ENCODE results near the gene HYAL4. TPM values are rescaled to one million over a fixed set of nuclear protein-coding genes. Genes with fewer than 3 reads are reported as not detected.

HYAL4 gene
- total and polyA plus RNA-seq, 2 of the 13 experiments (the other 11 are each of a cell fraction or from before 2014, with no cell fraction given): not detected

- TF ChIP-seq ZNF343 (CRISPR knock-in tag; IDR thresholded peaks at IDR 0.05) (no peak), ZNF512B (CRISPR knock-in tag; IDR thresholded peaks at IDR 0.05; ENCODE audit: borderline replicate concordance) (no peak), IKZF1 (IDR thresholded peaks at IDR 0.05) (no peak), ATF6 (CRISPR knock-in tag; conservative IDR thresholded peaks at IDR 0.05) (no peak), THRA (CRISPR knock-in tag; IDR thresholded peaks at IDR 0.05; ENCODE audit: borderline replicate concordance) (peak; percentile 30; the same call in 1 of the 2 replicates), ZNF496 (CRISPR knock-in tag; IDR thresholded peaks at IDR 0.05; ENCODE audit: insufficient replicate concordance) (no peak), ZNF460 (CRISPR knock-in tag; IDR thresholded peaks at IDR 0.05; ENCODE audit: borderline replicate concordance) (no peak), GATA4 (IDR thresholded peaks at IDR 0.05; ENCODE audit: borderline replicate concordance, low read depth) (no peak), ZNF3 (CRISPR knock-in tag; IDR thresholded peaks at IDR 0.05) (no peak), TFDP2 (CRISPR knock-in tag; IDR thresholded peaks at IDR 0.05) (no peak), U2AF2 (IDR thresholded peaks at IDR 0.05; ENCODE audit: low read depth, low read length) (no peak), TERF1 (CRISPR knock-in tag; IDR thresholded peaks at IDR 0.05) (no peak), DNMT3B (CRISPR knock-in tag; conservative IDR thresholded peaks at IDR 0.05) (no peak), ARID5B (CRISPR knock-in tag; IDR thresholded peaks at IDR 0.05) (peak; percentile 96), ZNF484 (CRISPR knock-in tag; IDR thresholded peaks at IDR 0.05; ENCODE audit: borderline replicate concordance, low read depth) (no peak)
Observed at GRCh38 chr7:123797673-123798531, 47.1 kb upstream of the HYAL4 start (continued).
